Umbilical cord (tissue), 2 donors: ENCODE data around the gene NPAP1. TPM values are rescaled to one million over a fixed set of nuclear protein-coding genes. Genes with fewer than 3 reads are reported as not detected.
"Not testable (repeated sequence)": the region's sequence is repeated elsewhere in the genome, so short reads cannot be mapped to it uniquely, and the experiment has no call there.

Experiments used
- DNase-seq: peaks from one replicate; pipeline ENCODE4 v3.0.0-alpha.2; 2015; ENCODE audit warnings: low spot score
- total RNA-seq: library from RNA; depleted of rRNA; stranded (reverse); fragments of >200 nt; gene quantifications from one replicate; pipeline ENCODE4 v1.2.3, GENCODE V29; 2014; ENCODE audit warnings: low replicate concordance; ENCODE audit not compliant: insufficient read depth

NPAP1 gene, protein sequence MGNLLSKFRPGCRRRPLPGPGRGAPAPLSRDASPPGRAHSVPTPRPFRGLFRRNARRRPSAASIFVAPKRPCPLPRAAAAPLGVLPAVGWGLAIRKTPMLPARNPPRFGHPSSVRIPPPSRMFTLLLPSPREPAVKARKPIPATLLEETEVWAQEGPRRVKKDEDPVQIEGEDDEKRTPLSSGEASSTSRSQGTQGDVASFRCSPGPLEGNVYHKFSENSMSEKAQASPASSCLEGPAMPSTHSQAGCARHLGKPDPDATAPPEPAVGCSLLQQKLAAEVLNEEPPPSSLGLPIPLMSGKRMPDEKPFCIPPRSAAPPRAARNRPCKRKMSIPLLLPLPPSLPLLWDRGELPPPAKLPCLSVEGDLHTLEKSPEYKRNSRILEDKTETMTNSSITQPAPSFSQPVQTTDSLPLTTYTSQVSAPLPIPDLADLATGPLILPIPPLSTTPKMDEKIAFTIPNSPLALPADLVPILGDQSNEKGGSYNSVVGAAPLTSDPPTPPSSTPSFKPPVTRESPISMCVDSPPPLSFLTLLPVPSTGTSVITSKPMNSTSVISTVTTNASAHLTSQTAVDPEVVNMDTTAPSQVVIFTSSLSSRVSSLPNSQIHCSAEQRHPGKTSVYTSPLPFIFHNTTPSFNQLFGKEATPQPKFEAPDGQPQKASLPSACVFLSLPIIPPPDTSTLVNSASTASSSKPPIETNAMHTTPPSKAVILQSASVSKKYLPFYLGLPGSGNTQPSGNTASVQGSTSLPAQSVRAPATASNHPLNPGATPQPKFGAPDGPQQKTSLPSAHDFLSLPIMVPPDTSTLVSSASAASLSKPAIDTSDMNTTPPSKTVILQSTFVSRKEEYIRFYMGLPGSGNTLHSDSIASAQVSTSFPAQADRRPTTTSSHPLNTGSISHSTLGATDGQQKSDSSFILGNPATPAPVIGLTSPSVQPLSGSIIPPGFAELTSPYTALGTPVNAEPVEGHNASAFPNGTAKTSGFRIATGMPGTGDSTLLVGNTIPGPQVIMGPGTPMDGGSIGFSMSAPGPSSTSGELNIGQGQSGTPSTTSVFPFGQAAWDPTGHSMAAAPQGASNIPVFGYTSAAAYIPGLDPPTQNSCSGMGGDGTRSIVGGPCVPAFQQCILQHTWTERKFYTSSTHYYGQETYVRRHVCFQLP
- 2.4 TPM for total RNA-seq

DNA sequence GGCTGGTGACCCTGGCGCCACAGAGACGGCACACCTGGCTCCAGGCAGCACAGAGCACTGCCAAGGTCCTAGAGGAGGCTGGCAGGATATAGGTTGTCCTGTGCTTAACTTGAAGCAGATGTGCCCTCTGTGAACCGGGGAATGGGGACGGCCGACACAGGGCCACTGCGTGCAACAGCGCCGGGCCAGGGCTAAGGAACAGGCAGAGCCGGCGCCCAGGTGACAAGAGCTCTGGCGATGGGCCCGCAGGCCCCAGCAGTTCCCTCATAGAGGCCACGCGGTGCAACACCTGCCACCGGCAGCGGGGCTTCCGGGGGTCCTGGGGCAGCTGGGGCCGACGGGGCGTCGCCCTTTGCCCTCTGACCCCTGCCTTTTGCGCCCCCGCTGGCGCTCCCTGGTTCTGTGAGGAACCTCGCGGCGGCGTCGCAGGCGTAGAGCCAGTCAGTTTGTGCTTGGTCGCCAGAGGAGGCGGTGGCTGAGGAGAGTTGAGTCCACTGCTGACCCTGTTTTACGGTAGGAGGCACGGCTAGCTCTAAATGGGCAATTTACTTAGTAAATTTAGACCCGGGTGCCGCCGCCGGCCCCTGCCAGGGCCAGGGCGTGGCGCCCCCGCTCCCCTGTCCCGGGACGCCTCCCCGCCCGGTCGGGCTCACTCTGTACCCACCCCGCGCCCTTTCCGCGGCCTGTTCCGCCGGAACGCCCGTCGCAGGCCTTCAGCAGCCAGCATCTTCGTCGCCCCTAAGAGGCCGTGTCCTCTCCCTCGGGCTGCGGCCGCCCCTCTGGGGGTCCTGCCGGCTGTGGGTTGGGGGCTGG lies at the start of gene NPAP1:
Gene NPAP1, plus strand, starts transcription at position 444 of the 813 bp plus-strand sequence. Its CDS starts 93 bp downstream, at position 537.
- DNase-seq, result no peak

DNA sequence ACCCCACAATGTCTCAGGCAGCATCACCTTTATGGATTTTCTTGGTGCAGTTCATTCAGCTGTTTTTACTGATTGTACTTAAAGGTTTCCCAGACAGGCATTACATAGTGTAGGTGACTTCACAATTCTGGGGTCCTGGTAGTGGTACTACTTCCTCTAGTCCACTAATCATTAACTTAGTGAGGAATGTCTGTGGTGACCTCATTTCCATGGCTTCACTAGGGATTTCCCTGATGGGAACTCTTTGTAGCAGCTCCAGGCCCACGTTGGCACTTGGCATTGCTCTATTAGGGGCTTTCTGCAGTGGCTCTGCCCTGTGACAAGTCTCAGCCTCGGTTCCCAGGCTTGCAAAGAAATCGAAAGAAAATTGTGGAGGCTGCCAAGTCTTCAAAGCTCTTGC lies 48.1 kb upstream of the NPAP1 start:
- DNase-seq, result no peak

DNA sequence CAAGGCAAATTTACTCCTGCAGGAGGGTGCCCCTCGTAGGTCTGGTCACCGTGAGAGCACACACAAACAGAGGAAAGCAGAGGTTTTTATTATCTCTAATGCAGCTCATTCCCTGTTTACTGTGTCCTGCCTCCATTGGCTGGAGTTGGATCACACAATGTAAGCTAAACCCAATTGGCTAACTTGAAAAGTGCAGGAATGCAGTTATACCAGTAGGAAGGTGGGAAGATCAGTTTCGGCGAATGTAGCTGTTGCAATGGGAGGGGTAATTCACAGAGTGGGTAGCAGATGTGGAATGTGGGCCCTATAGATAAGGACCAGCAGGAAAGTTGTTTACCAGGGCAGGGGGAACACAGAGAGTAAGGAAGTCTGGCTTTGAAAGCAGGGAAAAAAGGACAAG lies 42.5 kb upstream of the NPAP1 start:
- DNase-seq, result no peak

DNA sequence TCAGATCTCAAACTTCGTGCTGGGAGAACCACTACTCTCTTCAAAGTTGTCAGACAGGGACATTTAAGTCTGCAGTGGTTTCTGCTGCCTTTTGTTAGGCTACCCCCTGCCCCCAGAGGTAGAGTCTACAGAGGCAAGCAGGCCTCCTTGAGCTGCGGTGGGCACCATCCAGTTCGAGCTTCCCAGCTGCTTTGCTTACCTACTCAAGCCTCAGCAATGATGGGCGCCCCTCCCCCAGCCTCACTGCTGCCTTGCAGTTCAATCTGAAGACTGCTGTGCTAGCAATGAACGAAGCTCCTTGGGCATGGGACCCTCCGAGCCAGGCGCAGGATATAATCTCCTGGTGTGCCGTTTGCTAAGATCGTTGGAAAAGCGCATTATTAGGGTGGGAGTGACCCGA lies 36.2 kb upstream of the NPAP1 start:
- not testable (repeated sequence) for DNase-seq

DNA sequence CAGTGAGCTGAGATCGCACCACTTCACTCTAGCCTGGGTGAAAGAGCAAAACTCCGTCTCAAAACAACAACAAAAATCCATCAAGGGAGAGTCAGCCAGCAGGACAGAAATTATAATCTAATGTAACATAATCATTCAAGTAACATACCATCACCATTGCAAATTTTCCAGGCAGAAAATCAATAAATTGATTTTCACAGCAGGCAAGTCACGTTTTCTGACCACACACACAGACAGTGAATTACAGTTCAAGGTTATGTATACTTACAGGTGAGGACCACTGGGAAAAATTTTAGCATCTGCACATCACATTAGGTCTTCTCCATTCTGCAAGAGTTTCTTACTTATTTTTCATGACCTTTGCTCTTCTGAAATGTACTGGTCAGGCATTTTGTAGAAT lies 29.9 kb upstream of the NPAP1 start:
- DNase-seq, result no peak

DNA sequence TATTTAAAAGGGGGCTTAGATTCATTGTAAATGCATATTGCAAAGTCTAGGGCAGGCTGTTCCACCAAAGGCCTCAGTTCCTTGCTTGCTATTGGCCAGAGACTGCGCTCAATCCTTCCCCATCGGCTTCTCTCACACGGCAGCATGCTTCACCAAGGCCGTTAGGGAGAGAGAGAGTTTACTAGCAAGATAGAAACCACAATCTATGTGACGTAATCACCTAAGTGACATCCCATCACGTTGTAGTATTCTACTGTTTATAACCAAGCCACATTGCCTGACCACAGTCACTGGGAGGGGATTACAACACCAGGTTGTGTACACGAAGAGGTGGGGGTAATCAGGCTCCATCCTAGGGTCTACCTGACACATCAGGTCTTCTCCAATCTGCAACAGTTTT lies 16.0 kb upstream of the NPAP1 start:
- no peak for DNase-seq

DNA sequence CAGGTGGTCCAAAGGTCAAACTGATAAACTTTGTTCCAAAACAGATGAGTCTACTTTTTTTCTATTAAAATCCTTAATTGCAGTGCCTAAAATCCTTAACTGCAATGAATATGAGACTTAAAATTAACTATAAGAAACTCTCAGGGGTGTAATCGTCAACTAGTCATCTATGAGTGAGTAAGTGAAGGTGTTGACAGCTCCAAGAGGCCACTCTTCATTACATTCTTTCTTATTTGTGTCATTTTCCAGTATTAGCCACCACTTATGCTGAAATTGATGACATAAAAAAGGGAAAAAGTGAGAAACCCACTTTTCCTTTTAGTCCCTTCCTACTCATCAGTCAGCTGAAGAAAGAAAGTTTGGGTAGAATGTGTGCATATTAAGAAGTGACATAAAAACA lies 12.6 kb upstream of the NPAP1 start:
- no peak for DNase-seq

DNA sequence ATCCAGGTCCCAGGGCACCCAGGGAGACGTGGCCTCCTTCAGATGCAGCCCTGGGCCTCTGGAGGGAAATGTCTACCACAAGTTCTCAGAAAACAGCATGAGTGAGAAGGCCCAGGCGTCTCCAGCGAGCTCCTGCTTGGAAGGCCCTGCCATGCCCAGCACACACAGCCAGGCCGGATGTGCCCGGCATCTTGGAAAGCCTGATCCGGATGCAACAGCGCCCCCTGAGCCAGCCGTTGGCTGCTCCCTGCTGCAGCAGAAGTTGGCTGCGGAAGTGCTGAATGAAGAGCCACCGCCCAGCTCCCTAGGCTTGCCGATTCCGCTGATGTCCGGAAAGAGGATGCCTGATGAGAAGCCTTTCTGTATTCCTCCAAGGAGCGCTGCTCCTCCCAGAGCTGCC lies 856 bp downstream of the NPAP1 start:
- no peak for DNase-seq

DNA sequence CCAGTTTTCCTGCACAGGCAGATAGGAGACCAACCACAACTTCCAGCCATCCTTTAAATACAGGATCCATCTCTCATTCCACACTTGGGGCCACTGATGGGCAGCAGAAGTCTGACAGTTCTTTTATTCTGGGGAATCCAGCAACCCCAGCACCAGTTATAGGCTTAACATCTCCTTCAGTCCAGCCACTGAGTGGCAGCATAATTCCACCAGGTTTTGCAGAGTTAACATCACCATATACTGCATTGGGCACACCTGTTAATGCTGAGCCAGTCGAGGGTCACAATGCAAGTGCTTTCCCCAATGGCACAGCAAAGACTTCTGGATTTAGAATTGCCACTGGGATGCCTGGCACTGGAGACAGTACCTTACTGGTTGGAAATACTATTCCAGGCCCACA lies 2.9 kb downstream of the NPAP1 start:
- no peak for DNase-seq

DNA sequence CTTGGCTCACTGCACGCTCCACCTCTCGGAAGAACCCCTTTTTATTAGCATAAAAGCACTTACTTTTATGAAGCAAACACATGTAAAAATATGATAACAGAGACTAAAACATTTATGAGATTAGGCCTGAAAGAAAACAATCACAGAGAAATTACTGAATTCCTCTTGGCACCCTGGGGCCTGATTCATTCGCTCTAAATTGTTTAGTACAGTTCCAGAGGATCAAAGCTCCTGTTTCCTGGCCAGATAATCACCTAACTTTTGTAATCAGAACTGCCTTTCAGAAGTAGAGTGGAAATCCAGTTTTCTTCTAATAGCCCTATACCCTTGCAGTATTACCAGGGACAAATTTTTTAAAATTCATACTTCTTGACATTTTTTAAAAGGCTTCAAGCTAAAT lies 6.4 kb downstream of the NPAP1 start:
- DNase-seq, result no peak

DNA sequence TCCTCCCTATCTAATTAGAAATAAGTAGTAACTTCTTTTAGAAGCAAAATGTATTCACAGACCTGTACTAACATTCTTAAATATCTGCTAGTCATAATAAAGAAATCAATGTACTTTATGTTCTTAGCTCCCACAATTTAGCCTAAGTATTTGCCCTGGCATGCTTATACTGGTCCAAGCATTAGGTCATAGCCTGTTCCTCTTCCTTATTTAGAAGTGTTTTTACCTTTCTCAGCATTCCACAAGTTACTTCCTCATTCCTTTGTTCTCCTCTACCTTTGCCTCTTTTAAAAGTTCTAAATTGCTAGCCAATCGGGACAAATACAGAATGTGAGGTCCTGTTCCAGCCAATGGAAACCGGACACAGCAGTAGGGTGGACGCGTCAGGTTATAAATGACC lies 7.3 kb downstream of the NPAP1 start:
- not testable (repeated sequence) for DNase-seq

DNA sequence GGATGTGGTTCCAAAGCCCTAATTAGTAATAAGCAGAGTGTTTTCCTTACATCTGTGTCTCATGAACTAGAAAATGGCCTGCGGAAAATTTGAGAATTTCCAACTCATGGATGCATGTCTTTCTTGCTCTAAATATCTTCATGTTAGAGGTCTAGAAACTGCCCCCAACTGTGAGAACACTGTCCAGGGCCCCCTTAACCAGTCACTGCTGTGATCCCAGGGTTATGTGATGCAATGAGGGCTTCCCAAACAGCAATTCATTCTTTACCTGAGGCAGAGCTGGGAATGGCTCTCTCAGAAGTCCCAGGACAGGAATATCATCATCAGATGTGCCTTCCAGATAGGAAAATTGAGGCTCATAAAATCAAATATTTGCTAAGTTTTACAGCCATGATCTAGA lies 8.2 kb downstream of the NPAP1 start:
- DNase-seq, result no peak

DNA sequence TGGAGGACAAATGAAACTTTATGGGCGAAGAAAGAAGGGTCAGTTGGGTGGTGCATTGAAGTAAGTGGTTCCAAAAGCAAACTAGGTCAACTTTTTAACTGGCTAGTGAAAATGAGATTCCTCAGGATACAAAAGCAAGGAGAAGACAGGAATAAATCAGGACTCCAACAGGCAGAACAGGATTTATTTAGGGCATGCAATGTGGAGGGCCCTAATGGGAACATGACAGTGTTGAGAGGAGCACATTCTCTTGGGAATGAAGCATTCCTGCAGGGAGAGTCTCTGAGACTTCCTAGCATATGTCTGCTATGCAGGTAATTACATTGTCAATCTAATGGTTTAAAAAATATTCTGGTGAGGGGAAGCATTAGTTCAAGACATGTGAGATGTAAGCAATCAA lies 8.7 kb downstream of the NPAP1 start:
- no peak for DNase-seq

DNA sequence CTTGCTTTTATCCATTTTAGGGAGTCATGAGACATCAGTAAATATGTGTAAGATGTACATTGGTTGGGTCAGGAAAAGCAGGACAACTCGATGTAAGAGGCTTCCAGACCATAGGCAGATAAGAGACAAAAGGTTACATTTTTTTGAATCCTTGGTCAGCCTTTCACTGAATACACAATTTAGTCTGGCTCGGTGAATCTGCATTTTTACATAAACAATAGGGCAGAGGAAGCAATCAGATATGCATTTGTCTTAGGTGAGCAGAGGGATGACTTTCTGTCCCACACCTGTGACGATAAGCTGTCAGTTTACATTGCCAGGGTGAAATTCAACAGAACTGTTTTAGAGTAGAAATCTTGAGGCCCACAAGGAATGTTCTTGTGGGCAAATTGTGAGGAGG lies 20.6 kb downstream of the NPAP1 start:
- DNase-seq, result no peak

DNA sequence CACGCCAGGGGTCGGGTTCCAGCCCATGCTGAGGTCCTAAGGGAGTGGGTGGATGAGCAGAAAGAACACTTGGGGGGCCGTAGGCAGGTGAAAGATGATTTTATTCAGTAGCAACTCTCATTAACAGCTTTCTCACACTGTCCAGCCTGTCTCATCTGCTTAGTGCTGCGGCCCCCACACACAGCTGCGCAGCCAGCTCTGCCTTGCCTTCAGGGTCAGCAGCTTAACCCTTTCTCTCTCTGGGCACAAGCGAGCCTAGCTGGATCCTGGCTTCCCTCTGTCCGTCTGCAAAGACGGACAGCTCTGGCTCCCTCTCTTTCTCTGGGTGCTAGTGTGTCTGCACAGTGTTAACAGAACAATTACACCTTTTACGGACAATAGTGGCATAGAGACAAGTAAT lies 21.3 kb downstream of the NPAP1 start:
- DNase-seq, result no peak

DNA sequence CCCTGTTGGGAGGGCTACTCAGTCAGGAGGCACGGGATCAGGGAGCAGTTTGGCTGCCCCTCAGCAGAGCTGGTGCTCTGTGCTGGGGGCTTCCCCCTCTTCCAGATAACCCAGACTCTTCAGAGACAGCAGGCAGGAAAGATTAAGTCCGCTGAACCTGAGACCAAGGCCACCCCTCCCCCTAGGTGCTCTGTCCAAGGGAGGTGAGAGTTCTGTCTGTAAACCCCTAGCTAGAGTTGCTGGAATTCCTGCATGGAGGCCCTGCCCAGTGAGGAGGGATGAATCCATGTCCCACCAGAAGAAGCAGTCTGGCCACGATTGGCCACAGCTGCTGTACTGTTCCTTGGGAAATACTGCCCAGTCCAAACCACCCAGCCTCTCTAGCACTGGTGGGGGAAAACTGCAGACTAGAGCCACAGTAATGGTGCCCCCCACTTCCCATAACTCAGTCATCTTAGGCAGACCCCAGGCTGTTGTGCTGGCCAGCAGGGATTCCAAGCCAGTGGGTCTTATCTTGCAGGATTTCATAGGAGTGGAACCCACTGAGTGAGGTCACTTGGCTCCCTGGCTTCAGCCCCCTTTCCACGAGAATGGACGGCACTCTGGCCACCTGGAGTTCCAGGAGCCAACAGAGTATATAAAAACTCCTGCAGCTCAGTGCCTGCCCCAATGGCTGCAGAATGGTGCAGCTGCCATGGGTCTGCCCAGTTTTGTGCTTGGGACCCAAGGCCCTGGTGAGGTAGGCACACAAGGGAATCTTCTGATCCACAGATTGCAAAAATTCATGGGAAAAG lies 42.9 kb downstream of the NPAP1 start:
- no peak for DNase-seq

DNA sequence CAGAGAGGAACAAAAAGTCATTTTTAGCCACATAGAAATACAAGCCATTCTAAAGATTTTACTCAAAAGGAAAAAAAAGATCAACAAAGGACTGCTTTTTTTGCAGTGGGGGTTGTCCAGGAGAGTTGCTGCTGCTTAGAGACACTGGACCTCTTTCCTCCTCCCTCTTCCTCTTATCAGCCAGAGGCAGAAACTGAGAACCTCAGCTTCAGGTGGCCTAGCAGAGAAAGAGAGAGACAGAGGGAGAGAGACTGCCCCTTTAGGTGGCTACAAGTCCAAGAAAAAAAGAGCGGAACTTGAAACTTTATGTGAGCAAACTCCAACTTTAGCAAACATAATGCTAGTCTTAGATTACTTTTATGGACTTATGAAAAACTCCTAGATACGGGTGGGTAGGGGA lies 54.2 kb downstream of the NPAP1 start:
- no peak for DNase-seq
